ENCODE data around the gene PLEK.
A peak's percentile ranks its signal among the peaks of the same experiment; 100 is the strongest.
"Not testable (repeated sequence)": the region's sequence is repeated elsewhere in the genome, so short reads cannot be mapped to it uniquely, and the experiment has no call there.

PLEK gene

GRCh38 chr2:68365087-68365486, at the start of gene PLEK:
Gene PLEK (plus strand): TSS chr2:68365282. CDS start chr2:68365352, 70 bp downstream.
- DNase-seq (ENCODE audit: low spot score) = no peak

GRCh38 chr2:68316111-68316510, 49.0 kb upstream of the PLEK start:
- no peak for DNase-seq (ENCODE audit: low spot score)

- no peak for DNase-seq (ENCODE audit: low spot score)
Measured at GRCh38 chr2:68317971-68318913, 46.8 kb upstream of the PLEK start.

GRCh38 chr2:68318914-68319397, 46.1 kb upstream of the PLEK start:
- DNase-seq (ENCODE audit: low spot score) = no peak

GRCh38 chr2:68319398-68320117, 45.5 kb upstream of the PLEK start, which contains the start of gene CNRIP1:
Gene CNRIP1 (minus strand): TSS chr2:68319949. CDS start chr2:68319400, 549 bp downstream.
- DNase-seq (ENCODE audit: low spot score) = peak; percentile 58

GRCh38 chr2:68320118-68320641, 44.9 kb upstream of the PLEK start:
- no peak for DNase-seq (ENCODE audit: low spot score)

- no peak for DNase-seq (ENCODE audit: low spot score)
Measured at GRCh38 chr2:68325056-68325455, 40.0 kb upstream of the PLEK start.

- DNase-seq (ENCODE audit: low spot score) = no peak
Measured at GRCh38 chr2:68328901-68329300, 36.2 kb upstream of the PLEK start.

- no peak for DNase-seq (ENCODE audit: low spot score)
Measured at GRCh38 chr2:68330691-68331090, 34.4 kb upstream of the PLEK start.

- no peak for DNase-seq (ENCODE audit: low spot score)
Measured at GRCh38 chr2:68333009-68333408, 32.1 kb upstream of the PLEK start.

GRCh38 chr2:68333931-68334330, 31.2 kb upstream of the PLEK start:
- DNase-seq (ENCODE audit: low spot score) = no peak

GRCh38 chr2:68336192-68336591, 28.9 kb upstream of the PLEK start:
- peak; percentile 28 for DNase-seq (ENCODE audit: low spot score)

- no peak for DNase-seq (ENCODE audit: low spot score)
Measured at GRCh38 chr2:68340226-68341061, 24.6 kb upstream of the PLEK start.

- DNase-seq (ENCODE audit: low spot score) = no peak
Measured at GRCh38 chr2:68341062-68341329, 24.1 kb upstream of the PLEK start.

- no peak for DNase-seq (ENCODE audit: low spot score)
Measured at GRCh38 chr2:68341583-68341982, 23.5 kb upstream of the PLEK start.

- no peak for DNase-seq (ENCODE audit: low spot score)
Measured at GRCh38 chr2:68342470-68342869, 22.6 kb upstream of the PLEK start.

GRCh38 chr2:68344031-68344430, 21.1 kb upstream of the PLEK start:
- peak; percentile 66 for DNase-seq (ENCODE audit: low spot score)

- no peak for DNase-seq (ENCODE audit: low spot score)
Measured at GRCh38 chr2:68345129-68345875, 19.8 kb upstream of the PLEK start.

GRCh38 chr2:68349091-68349490, 16.0 kb upstream of the PLEK start:
- not testable (repeated sequence) for DNase-seq (ENCODE audit: low spot score)

- no peak for DNase-seq (ENCODE audit: low spot score)
Measured at GRCh38 chr2:68351997-68352396, 13.1 kb upstream of the PLEK start.
